Lower lobe of right lung (tissue), 2 donors: ENCODE data around the gene ATAD3B. TPM values are rescaled to one million over a fixed set of nuclear protein-coding genes. Genes with fewer than 3 reads are reported as not detected.
"Not testable (repeated sequence)": the region's sequence is repeated elsewhere in the genome, so short reads cannot be mapped to it uniquely, and the experiment has no call there.

Experiments
- ATAC-seq, 2 donors: fragments of 200-7000 bp; cut with Tn5 transposase; one replicate each; pipeline ENCODE4 v1.9.1; 2020 to 2022; ENCODE audit warnings: mild to moderate bottlenecking in 2 of 2, moderate library complexity in 2 of 2
- DNase-seq: peaks from one replicate; pipeline ENCODE4 v3.0.0-alpha.2; 2020
- H3K27ac ChIP-seq: fragments of 200-600 bp; one replicate; pipeline ENCODE4 v1.8.0; 2022
- H3K27me3 ChIP-seq: fragments of 200-600 bp; one replicate; pipeline ENCODE4 v1.8.0; 2022; ENCODE audit warnings: low read depth
- H3K36me3 ChIP-seq: fragments of 200-600 bp; one replicate; pipeline ENCODE4 v1.8.0; 2022; ENCODE audit warnings: mild to moderate bottlenecking
- H3K4me1 ChIP-seq: fragments of 200-600 bp; one replicate; pipeline ENCODE4 v1.8.0; 2022
- H3K4me3 ChIP-seq: fragments of 200-600 bp; one replicate; pipeline ENCODE4 v1.8.0; 2022; ENCODE audit warnings: mild to moderate bottlenecking
- H3K9me3 ChIP-seq: fragments of 200-600 bp; one replicate; pipeline ENCODE4 v1.8.0; 2022
- CTCF ChIP-seq: fragments of 200-600 bp; IDR thresholded peaks from one replicate; pipeline ENCODE4 v1.8.0; 2022; ENCODE audit warnings: antibody characterized with exemption, mild to moderate bottlenecking
- intact Hi-C: fragments of 100-400 bp; cut with DNase I; formaldehyde crosslinking; loops from one replicate; pipeline ENCODE4 v1.11.0; 2022
- total RNA-seq: library from RNA; stranded (reverse); fragmentation: NEBNext Ultra II Directional; extraction: Animal tissue kit (Norgen Biotek cat#: 25700); gene quantifications from one replicate; pipeline ENCODE4 v1.2.1, GENCODE V29; 2021
- donor health status: DM: no; HTN: yes; CAD: no; lungs with severe emphysema.

Gene ATAD3B
- total RNA-seq, 1 donor from 2014 or later = 19.0 TPM

GRCh38 chr1:1452882-1453281 is 18.7 kb upstream of the ATAD3B start:
- TF ChIP-seq CTCF = no peak
- intact Hi-C loops = no loop called here
- Histone ChIP-seq H3K27ac (no peak overlapping the region), H3K4me1 (no peaks in the 10 kb centered on the region), H3K36me3 (no peaks in the 10 kb centered on the region), H3K27me3 (no peaks in the 10 kb centered on the region), H3K4me3 (no peak overlapping the region), H3K9me3 (no peaks in the 10 kb centered on the region)
- ATAC-seq (no peak), DNase-seq (no peak)

GRCh38 chr1:1454286-1455056 is 17.1 kb upstream of the ATAD3B start:
- DNase-seq, H3K9me3 ChIP-seq, ATAC-seq, intact Hi-C loops, H3K36me3 ChIP-seq, H3K27ac ChIP-seq, H3K4me3 ChIP-seq, H3K4me1 ChIP-seq, H3K27me3 ChIP-seq: not testable (repeated sequence)

- Histone ChIP-seq H3K4me1 (no peaks in the 10 kb centered on the region), H3K27me3 (no peaks in the 10 kb centered on the region), H3K4me3 (no peak overlapping the region), H3K9me3 (no peaks in the 10 kb centered on the region), H3K27ac (no peak overlapping the region), H3K36me3 (no peaks in the 10 kb centered on the region)
- DNase-seq (no peak), ATAC-seq (no peak)
- TF ChIP-seq CTCF = no peak
- intact Hi-C loops = no loop called here
Measured at GRCh38 chr1:1455366-1455884, 16.1 kb upstream of the ATAD3B start.

- H3K4me1 ChIP-seq, intact Hi-C loops: not testable (repeated sequence)
Measured at GRCh38 chr1:1455934-1456333, 15.6 kb upstream of the ATAD3B start.

GRCh38 chr1:1456683-1457255 is 14.8 kb upstream of the ATAD3B start:
- H3K27ac ChIP-seq, H3K9me3 ChIP-seq, intact Hi-C loops, H3K27me3 ChIP-seq, DNase-seq, H3K36me3 ChIP-seq, H3K4me1 ChIP-seq, ATAC-seq, H3K4me3 ChIP-seq: not testable (repeated sequence)

More at GRCh38 chr1:1455934-1456333, 15.6 kb upstream of the ATAD3B start:
- not testable (repeated sequence) for H3K9me3 ChIP-seq, H3K27ac ChIP-seq, H3K4me3 ChIP-seq, H3K36me3 ChIP-seq, DNase-seq, H3K27me3 ChIP-seq, ATAC-seq

- intact Hi-C loops, H3K9me3 ChIP-seq, ATAC-seq, H3K4me1 ChIP-seq, H3K27ac ChIP-seq, DNase-seq, H3K27me3 ChIP-seq, H3K36me3 ChIP-seq, H3K4me3 ChIP-seq: not testable (repeated sequence)
Measured at GRCh38 chr1:1459156-1459555, 12.4 kb upstream of the ATAD3B start.

- intact Hi-C loops, H3K4me1 ChIP-seq: not testable (repeated sequence)
Measured at GRCh38 chr1:1459711-1460110, 11.9 kb upstream of the ATAD3B start.

GRCh38 chr1:1460540-1461130 is 10.9 kb upstream of the ATAD3B start:
- H3K9me3 ChIP-seq = no peaks in the 10 kb centered on the region
- H3K36me3 ChIP-seq = no peaks in the 10 kb centered on the region
- no peak overlapping the region for H3K4me3 ChIP-seq
- TF ChIP-seq CTCF = no peak
- DNase-seq (no peak), ATAC-seq (no peak)
- intact Hi-C loops = no loop called here
- no peaks in the 10 kb centered on the region for H3K27me3 ChIP-seq
- H3K27ac ChIP-seq = no peak overlapping the region
- peaks cover 6% of the 10 kb centered on the region for H3K4me1 ChIP-seq

More at GRCh38 chr1:1459711-1460110, 11.9 kb upstream of the ATAD3B start:
- ATAC-seq, H3K36me3 ChIP-seq, H3K9me3 ChIP-seq, H3K27ac ChIP-seq, H3K4me3 ChIP-seq, H3K27me3 ChIP-seq, DNase-seq: not testable (repeated sequence)
